ENCODE measurements around the gene PCYOX1L.

Gene PCYOX1L

GRCh38 chr5:149348518-149348917 is 9.3 kb upstream of the PCYOX1L start:
- TF ChIP-seq GATA1 (IDR thresholded peaks at IDR 0.05; ENCODE audit: low read depth, low read length) (no peak), POLR2A (IDR thresholded peaks at IDR 0.05; ENCODE audit: low read length) (no peak)
- DNase-seq = no peak

- DNase-seq = no peak
- no peak for TF ChIP-seq POLR2A (IDR thresholded peaks at IDR 0.05; ENCODE audit: low read length)
- no peak for TF ChIP-seq GATA1 (IDR thresholded peaks at IDR 0.05; ENCODE audit: low read depth, low read length)
These were observed 8.5 kb upstream of the PCYOX1L start for GRCh38 chr5:149349382-149349781.

DNA sequence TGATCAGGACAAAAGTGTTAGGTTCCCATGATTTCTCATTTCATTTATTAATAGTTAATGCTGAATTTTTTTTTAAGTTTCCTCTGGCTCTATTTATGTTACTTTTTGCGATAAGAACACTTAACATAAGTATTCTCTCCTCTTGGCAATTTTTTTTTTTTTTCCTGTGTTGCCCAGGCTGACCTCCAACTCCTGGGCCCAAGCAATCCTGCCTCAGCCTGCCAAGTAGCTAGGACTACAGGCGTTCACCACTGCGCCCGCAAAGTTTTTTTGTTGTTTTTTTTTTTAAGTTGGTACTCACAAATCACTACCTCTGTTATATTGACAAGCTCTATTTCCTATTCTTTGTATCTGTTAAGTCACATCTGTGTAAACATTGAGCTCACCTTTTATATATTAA is 5.7 kb upstream of the PCYOX1L start:
- DNase-seq = no peak
- TF ChIP-seq POLR2A (IDR thresholded peaks at IDR 0.05; ENCODE audit: low read length) (no peak), GATA1 (IDR thresholded peaks at IDR 0.05; ENCODE audit: low read depth, low read length) (no peak)

- no peak for DNase-seq
- TF ChIP-seq POLR2A (IDR thresholded peaks at IDR 0.05; ENCODE audit: low read length) (no peak), GATA1 (IDR thresholded peaks at IDR 0.05; ENCODE audit: low read depth, low read length) (no peak)
These were observed 3.9 kb upstream of the PCYOX1L start for GRCh38 chr5:149353911-149354310.

GRCh38 chr5:149355688-149356087 is 2.2 kb upstream of the PCYOX1L start:
- TF ChIP-seq POLR2A (IDR thresholded peaks at IDR 0.05; ENCODE audit: low read length) (no peak), GATA1 (IDR thresholded peaks at IDR 0.05; ENCODE audit: low read depth, low read length) (no peak)

DNA sequence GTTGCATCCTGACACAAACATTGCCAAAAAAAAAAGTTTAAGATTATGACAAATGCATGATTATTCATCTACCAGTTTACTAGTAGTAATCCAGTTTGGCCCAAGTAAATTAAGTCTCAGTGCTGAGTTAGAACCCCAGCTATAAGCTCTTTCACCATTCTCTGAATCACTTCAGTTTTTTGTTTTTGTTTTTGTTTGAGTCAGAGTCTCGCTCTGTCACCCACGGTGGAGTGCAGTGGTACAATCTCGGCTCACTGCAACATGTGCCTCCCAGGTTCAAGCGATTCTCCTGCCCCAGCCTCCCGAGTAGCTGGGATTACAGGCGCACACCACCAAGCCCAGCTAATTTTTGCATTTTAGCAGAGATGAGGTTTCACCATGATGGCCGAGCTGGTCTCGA is 1.5 kb upstream of the PCYOX1L start:
- no peak for DNase-seq
- TF ChIP-seq GATA1 (IDR thresholded peaks at IDR 0.05; ENCODE audit: low read depth, low read length) (no peak), POLR2A (IDR thresholded peaks at IDR 0.05; ENCODE audit: low read length) (no peak)

More at GRCh38 chr5:149355688-149356087, 2.2 kb upstream of the PCYOX1L start:
- DNase-seq = peak in 1 of 2 experiments; percentile 25

DNA sequence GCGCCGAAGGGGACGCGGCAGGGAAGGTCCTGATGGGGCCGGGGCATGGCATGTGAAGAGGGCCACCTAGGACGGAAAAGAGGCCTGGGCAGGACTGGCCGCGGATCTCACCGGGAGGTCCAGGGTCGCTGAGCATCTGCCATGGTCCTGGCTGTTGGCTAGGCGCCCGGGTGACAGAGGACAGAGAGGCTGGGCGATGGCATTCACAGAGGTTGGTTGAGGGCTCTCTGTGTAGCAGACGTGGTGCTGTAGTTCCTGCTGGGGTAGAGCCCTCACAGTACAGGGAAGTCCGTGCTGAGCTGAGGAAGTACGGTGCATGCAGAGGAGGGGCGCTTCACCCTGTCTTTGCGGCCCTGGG is 427 bp downstream of the PCYOX1L start:
- peak; percentile 51 to 59 for DNase-seq

DNA sequence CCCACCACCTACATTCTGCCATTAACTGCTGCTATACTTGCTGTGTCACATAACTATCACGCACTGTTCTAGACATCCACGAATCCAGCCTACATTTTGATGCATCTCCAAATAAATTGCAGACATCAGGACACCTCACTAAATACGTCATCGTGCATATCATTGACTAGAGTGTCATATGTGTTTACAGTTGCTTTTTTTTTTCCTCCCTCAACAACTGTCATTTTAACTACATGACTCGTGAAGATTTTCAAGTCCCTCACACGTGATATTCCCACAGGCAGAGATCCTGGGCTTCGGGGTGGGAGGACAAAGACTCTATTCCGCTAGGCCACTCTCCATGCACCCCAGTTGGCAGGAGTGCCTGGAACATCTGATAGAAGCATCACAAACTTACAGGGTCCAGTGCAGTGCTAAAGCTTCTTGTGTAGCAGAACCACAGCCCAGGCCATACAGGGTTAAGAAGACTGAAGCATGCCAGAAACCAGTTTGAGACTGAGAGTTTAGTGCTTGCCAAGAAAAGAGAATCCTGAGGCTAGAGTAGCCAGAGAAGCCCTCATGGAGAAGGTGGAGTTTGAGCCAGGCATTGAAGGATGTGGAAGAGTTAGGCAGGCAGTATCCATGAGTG is 1.1 kb downstream of the PCYOX1L start:
- no peak for TF ChIP-seq POLR2A (IDR thresholded peaks at IDR 0.05; ENCODE audit: low read length)
- TF ChIP-seq GATA1 (IDR thresholded peaks at IDR 0.05; ENCODE audit: low read depth, low read length) = no peak
- peak; percentile 21 to 39 for DNase-seq

More for the DNA sequence above, 427 bp downstream of the PCYOX1L start:
- TF ChIP-seq POLR2A (IDR thresholded peaks at IDR 0.05; ENCODE audit: low read length) (no peak), GATA1 (IDR thresholded peaks at IDR 0.05; ENCODE audit: low read depth, low read length) (no peak)

GRCh38 chr5:149360272-149360671 is 2.4 kb downstream of the PCYOX1L start:
- no peak for DNase-seq
- no peak for TF ChIP-seq GATA1 (IDR thresholded peaks at IDR 0.05; ENCODE audit: low read depth, low read length)
- TF ChIP-seq POLR2A (IDR thresholded peaks at IDR 0.05; ENCODE audit: low read length) = no peak

DNA sequence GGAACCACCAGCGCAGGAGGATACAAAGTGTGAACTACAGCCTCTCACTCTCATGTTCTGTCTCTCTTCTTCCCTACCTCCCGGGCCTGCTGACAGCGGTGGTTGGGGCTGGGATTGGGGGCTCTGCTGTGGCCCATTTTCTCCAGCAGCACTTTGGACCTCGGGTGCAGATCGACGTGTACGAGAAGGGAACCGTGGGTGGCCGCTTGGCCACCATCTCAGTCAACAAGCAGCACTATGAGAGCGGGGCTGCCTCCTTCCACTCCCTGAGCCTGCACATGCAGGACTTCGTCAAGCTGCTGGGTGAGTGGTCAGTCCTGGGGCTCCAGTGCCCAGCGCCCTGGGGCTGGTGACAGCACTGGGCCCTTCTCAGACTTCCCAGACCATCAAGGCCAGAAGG is 4.7 kb downstream of the PCYOX1L start:
- no peak for DNase-seq
- TF ChIP-seq GATA1 (IDR thresholded peaks at IDR 0.05; ENCODE audit: low read depth, low read length) = no peak
- no peak for TF ChIP-seq POLR2A (IDR thresholded peaks at IDR 0.05; ENCODE audit: low read length)

GRCh38 chr5:149363358-149363757 is 5.5 kb downstream of the PCYOX1L start:
- no peak for DNase-seq
- TF ChIP-seq POLR2A (IDR thresholded peaks at IDR 0.05; ENCODE audit: low read length) = no peak
- no peak for TF ChIP-seq GATA1 (IDR thresholded peaks at IDR 0.05; ENCODE audit: low read depth, low read length)

- no peak for TF ChIP-seq GATA1 (IDR thresholded peaks at IDR 0.05; ENCODE audit: low read depth, low read length)
- TF ChIP-seq POLR2A (IDR thresholded peaks at IDR 0.05; ENCODE audit: low read length) = peak; percentile 0
- no peak for DNase-seq
These were observed 6.1 kb downstream of the PCYOX1L start for GRCh38 chr5:149363936-149364335.

- no peak for TF ChIP-seq GATA1 (IDR thresholded peaks at IDR 0.05; ENCODE audit: low read depth, low read length)
- no peak for TF ChIP-seq POLR2A (IDR thresholded peaks at IDR 0.05; ENCODE audit: low read length)
- DNase-seq = no peak
These were observed 6.9 kb downstream of the PCYOX1L start for GRCh38 chr5:149364719-149365118.

- TF ChIP-seq POLR2A (IDR thresholded peaks at IDR 0.05; ENCODE audit: low read length) (no peak), GATA1 (IDR thresholded peaks at IDR 0.05; ENCODE audit: low read depth, low read length) (no peak)
These were observed 7.6 kb downstream of the PCYOX1L start for GRCh38 chr5:149365418-149365817.

DNA sequence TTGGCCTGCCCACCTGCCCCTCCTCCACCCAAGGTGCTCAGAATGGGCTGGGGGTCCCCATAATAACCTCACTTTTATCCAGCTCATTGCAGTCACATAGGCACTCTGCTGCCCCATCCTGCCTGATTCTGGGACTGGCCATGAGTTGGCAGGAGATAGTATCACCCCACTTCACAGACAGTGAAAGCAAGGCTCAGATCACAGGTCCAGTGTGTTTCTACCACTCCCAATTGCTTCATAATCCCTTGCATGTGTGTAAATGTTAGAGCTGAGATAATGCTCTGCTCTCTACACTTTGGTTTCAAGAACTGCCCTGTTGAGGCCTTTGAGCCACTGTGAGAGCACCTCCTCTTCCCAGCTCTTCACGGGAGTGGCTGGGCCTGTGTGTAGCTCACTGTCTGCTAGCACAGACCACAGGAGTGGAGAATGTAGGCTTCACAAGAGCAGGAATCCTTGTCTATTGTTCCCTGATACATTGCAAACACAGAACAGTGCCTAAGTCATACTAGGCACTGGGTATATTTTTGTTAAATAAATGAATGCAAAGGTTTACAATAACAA is 8.4 kb downstream of the PCYOX1L start:
- TF ChIP-seq POLR2A (IDR thresholded peaks at IDR 0.05; ENCODE audit: low read length) = no peak
- no peak for TF ChIP-seq GATA1 (IDR thresholded peaks at IDR 0.05; ENCODE audit: low read depth, low read length)
- DNase-seq = peak; percentile 50 to 57

More at GRCh38 chr5:149365418-149365817, 7.6 kb downstream of the PCYOX1L start:
- peak in 1 of 2 experiments; percentile 55 for DNase-seq

All from erythroblast (primary cell).